GM23338 (cell line): ENCODE data around the gene KLC1.

Experiments used
- EZH2 ChIP-seq: fragments of 200-600 bp; sonication (generic); IDR thresholded peaks from one replicate; pipeline ENCODE4 v1.8.0; 2017; ENCODE audit warnings: antibody characterized with exemption, mild to moderate bottlenecking, low read depth; ENCODE audit not compliant: unreplicated experiment
- POLR2AphosphoS5 ChIP-seq: IDR thresholded peaks from 2 replicates; pipeline ENCODE4 v1.6.1; 2016; ENCODE audit warnings: antibody characterized with exemption, low read depth
- ZNF331 ChIP-seq: fragments of 250-450 bp; sonication (Bioruptor Pico); IDR thresholded peaks from 2 replicates; pipeline ENCODE4 v1.5.0; 2020; ENCODE audit warnings: low read depth, mild to moderate bottlenecking, moderate library complexity
- TF ChIP-seq, protein P1 (sequence below), 2 experiments: fragments of 200-600 bp in 1 of 2; sonication (generic) in 1 of 2; conservative IDR thresholded peaks; 2 replicates each; pipeline versions ENCODE4 v1.5.1 to v1.6.1; 2016 to 2017; ENCODE audit warnings: antibody characterized with exemption in 2 of 2, low read depth in 2 of 2, mild to moderate bottlenecking in 2 of 2, moderate library complexity in 1 of 2
- TF ChIP-seq, protein P2 (sequence below): IDR thresholded peaks from one replicate; pipeline ENCODE4 v1.6.1; 2018; ENCODE audit warnings: antibody characterized with exemption; ENCODE audit not compliant: unreplicated experiment
- TF ChIP-seq, protein P3 (sequence below): fragments of 250-450 bp; sonication (Bioruptor Pico); IDR thresholded peaks from 2 replicates; pipeline ENCODE4 v1.5.0; 2020; ENCODE audit warnings: mild to moderate bottlenecking, moderate library complexity

DNA sequence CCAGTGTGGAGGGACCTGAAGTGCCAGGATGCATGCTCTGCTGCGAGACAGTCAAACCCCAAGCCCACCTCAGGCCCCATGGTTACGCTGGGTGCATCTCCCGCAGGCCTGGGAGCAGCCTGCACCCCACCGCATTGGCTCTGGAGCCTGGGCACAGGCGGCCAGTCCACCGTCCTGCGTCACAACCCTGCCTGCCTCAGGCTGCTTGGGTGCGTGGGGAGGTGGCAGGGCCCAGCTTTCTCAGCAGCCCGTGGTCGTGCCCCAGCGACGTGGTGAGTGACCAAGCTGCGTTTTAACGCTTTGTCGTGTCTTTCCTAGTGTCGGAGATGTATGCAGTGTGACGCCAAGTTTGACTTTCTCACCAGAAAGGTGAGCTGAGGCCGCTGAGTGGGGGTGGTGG is 97.5 kb downstream of the KLC1 start:
- TF ChIP-seq, protein P1, sequence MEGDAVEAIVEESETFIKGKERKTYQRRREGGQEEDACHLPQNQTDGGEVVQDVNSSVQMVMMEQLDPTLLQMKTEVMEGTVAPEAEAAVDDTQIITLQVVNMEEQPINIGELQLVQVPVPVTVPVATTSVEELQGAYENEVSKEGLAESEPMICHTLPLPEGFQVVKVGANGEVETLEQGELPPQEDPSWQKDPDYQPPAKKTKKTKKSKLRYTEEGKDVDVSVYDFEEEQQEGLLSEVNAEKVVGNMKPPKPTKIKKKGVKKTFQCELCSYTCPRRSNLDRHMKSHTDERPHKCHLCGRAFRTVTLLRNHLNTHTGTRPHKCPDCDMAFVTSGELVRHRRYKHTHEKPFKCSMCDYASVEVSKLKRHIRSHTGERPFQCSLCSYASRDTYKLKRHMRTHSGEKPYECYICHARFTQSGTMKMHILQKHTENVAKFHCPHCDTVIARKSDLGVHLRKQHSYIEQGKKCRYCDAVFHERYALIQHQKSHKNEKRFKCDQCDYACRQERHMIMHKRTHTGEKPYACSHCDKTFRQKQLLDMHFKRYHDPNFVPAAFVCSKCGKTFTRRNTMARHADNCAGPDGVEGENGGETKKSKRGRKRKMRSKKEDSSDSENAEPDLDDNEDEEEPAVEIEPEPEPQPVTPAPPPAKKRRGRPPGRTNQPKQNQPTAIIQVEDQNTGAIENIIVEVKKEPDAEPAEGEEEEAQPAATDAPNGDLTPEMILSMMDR (conservative IDR thresholded peaks at IDR 0.05; ENCODE audit: low read depth in 2 of 2), result no peak
- no peak for TF ChIP-seq EZH2
- TF ChIP-seq POLR2AphosphoS5, result no peak
- TF ChIP-seq, protein P2, sequence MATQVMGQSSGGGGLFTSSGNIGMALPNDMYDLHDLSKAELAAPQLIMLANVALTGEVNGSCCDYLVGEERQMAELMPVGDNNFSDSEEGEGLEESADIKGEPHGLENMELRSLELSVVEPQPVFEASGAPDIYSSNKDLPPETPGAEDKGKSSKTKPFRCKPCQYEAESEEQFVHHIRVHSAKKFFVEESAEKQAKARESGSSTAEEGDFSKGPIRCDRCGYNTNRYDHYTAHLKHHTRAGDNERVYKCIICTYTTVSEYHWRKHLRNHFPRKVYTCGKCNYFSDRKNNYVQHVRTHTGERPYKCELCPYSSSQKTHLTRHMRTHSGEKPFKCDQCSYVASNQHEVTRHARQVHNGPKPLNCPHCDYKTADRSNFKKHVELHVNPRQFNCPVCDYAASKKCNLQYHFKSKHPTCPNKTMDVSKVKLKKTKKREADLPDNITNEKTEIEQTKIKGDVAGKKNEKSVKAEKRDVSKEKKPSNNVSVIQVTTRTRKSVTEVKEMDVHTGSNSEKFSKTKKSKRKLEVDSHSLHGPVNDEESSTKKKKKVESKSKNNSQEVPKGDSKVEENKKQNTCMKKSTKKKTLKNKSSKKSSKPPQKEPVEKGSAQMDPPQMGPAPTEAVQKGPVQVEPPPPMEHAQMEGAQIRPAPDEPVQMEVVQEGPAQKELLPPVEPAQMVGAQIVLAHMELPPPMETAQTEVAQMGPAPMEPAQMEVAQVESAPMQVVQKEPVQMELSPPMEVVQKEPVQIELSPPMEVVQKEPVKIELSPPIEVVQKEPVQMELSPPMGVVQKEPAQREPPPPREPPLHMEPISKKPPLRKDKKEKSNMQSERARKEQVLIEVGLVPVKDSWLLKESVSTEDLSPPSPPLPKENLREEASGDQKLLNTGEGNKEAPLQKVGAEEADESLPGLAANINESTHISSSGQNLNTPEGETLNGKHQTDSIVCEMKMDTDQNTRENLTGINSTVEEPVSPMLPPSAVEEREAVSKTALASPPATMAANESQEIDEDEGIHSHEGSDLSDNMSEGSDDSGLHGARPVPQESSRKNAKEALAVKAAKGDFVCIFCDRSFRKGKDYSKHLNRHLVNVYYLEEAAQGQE, result no peak
- TF ChIP-seq, protein P3, sequence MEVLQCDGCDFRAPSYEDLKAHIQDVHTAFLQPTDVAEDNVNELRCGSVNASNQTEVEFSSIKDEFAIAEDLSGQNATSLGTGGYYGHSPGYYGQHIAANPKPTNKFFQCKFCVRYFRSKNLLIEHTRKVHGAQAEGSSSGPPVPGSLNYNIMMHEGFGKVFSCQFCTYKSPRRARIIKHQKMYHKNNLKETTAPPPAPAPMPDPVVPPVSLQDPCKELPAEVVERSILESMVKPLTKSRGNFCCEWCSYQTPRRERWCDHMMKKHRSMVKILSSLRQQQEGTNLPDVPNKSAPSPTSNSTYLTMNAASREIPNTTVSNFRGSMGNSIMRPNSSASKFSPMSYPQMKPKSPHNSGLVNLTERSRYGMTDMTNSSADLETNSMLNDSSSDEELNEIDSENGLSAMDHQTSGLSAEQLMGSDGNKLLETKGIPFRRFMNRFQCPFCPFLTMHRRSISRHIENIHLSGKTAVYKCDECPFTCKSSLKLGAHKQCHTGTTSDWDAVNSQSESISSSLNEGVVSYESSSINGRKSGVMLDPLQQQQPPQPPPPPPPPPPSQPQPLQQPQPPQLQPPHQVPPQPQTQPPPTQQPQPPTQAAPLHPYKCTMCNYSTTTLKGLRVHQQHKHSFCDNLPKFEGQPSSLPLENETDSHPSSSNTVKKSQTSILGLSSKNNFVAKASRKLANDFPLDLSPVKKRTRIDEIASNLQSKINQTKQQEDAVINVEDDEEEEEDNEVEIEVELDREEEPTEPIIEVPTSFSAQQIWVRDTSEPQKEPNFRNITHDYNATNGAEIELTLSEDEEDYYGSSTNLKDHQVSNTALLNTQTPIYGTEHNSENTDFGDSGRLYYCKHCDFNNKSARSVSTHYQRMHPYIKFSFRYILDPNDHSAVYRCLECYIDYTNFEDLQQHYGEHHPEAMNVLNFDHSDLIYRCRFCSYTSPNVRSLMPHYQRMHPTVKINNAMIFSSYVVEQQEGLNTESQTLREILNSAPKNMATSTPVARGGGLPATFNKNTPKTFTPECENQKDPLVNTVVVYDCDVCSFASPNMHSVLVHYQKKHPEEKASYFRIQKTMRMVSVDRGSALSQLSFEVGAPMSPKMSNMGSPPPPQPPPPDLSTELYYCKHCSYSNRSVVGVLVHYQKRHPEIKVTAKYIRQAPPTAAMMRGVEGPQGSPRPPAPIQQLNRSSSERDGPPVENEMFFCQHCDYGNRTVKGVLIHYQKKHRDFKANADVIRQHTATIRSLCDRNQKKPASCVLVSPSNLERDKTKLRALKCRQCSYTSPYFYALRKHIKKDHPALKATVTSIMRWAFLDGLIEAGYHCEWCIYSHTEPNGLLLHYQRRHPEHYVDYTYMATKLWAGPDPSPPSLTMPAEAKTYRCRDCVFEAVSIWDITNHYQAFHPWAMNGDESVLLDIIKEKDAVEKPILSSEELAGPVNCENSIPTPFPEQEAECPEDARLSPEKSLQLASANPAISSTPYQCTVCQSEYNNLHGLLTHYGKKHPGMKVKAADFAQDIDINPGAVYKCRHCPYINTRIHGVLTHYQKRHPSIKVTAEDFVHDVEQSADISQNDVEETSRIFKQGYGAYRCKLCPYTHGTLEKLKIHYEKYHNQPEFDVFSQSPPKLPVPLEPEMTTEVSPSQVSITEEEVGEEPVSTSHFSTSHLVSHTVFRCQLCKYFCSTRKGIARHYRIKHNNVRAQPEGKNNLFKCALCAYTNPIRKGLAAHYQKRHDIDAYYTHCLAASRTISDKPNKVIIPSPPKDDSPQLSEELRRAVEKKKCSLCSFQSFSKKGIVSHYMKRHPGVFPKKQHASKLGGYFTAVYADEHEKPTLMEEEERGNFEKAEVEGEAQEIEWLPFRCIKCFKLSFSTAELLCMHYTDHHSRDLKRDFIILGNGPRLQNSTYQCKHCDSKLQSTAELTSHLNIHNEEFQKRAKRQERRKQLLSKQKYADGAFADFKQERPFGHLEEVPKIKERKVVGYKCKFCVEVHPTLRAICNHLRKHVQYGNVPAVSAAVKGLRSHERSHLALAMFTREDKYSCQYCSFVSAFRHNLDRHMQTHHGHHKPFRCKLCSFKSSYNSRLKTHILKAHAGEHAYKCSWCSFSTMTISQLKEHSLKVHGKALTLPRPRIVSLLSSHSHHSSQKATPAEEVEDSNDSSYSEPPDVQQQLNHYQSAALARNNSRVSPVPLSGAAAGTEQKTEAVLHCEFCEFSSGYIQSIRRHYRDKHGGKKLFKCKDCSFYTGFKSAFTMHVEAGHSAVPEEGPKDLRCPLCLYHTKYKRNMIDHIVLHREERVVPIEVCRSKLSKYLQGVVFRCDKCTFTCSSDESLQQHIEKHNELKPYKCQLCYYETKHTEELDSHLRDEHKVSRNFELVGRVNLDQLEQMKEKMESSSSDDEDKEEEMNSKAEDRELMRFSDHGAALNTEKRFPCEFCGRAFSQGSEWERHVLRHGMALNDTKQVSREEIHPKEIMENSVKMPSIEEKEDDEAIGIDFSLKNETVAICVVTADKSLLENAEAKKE, result no peak
- no peak for TF ChIP-seq ZNF331 (CRISPR knock-in tag)
